Measurements from ENCODE around the gene NKD2. TPM values are rescaled to one million over a fixed set of nuclear protein-coding genes. Genes with fewer than 3 reads are reported as not detected.

The NKD2 gene
- total RNA-seq, 2 experiments from 2014 or later: 0.17 to 0.30 TPM

- Mint-ChIP-seq H3K27ac (no peak overlapping the region), H3K27me3 (no peaks in the 10 kb centered on the region), H3K9me3 (no peaks in the 10 kb centered on the region), H3K36me3 (ENCODE audit: low read depth) (peaks cover 33% of the 10 kb centered on the region), H3K4me1 (ENCODE audit: low read depth) (no peaks in the 10 kb centered on the region), H3K4me3 (no peak overlapping the region)
- no peaks in the 10 kb centered on the region for H3K9me3 ChIP-seq (ENCODE audit: control insufficient read depth in 1 of 2, insufficient read depth in 1 of 2, low read length in 2 of 2)
- no peak overlapping the region for H3K27ac ChIP-seq (ENCODE audit: low read depth in 1 of 2, low read length in 2 of 2)
- no peak overlapping the region for H3K4me3 ChIP-seq (ENCODE audit: low read length)
- DNase-seq (no peak), ATAC-seq (ENCODE audit: poor library complexity) (peak; percentile 19)
- POLR2A ChIA-PET: no interaction called here
- TF ChIP-seq, protein P1, sequence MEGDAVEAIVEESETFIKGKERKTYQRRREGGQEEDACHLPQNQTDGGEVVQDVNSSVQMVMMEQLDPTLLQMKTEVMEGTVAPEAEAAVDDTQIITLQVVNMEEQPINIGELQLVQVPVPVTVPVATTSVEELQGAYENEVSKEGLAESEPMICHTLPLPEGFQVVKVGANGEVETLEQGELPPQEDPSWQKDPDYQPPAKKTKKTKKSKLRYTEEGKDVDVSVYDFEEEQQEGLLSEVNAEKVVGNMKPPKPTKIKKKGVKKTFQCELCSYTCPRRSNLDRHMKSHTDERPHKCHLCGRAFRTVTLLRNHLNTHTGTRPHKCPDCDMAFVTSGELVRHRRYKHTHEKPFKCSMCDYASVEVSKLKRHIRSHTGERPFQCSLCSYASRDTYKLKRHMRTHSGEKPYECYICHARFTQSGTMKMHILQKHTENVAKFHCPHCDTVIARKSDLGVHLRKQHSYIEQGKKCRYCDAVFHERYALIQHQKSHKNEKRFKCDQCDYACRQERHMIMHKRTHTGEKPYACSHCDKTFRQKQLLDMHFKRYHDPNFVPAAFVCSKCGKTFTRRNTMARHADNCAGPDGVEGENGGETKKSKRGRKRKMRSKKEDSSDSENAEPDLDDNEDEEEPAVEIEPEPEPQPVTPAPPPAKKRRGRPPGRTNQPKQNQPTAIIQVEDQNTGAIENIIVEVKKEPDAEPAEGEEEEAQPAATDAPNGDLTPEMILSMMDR (IDR thresholded peaks at IDR 0.05): no peak
- intact Hi-C loops (cut with DNase I, micrococcal nuclease): no loop called here
- peaks cover 64% of the 10 kb centered on the region for H3K36me3 ChIP-seq (ENCODE audit: insufficient read depth, low read length)
- CTCF ChIA-PET: no interaction called here
- no peaks in the 10 kb centered on the region for H3K4me1 ChIP-seq (ENCODE audit: insufficient read depth, low read length)
- H3K27me3 ChIP-seq (ENCODE audit: control insufficient read depth in 1 of 2, insufficient read depth in 2 of 2, low read length in 2 of 2): no peaks in the 10 kb centered on the region
These were observed 66.9 kb downstream of the NKD2 start for GRCh38 chr5:1075555-1075881.

GRCh38 chr5:1075931-1076330 is 67.3 kb downstream of the NKD2 start:
- no peak for ATAC-seq (ENCODE audit: poor library complexity)
- TF ChIP-seq, protein P1 (IDR thresholded peaks at IDR 0.05): no peak
- DNase-seq: no peak
- Histone ChIP-seq H3K27me3 (ENCODE audit: control insufficient read depth in 1 of 2, insufficient read depth in 2 of 2, low read length in 2 of 2) (no peaks in the 10 kb centered on the region), H3K27ac (ENCODE audit: low read depth in 1 of 2, low read length in 2 of 2) (no peak overlapping the region), H3K36me3 (ENCODE audit: insufficient read depth, low read length) (peaks cover 68% of the 10 kb centered on the region), H3K9me3 (ENCODE audit: control insufficient read depth in 1 of 2, insufficient read depth in 1 of 2, low read length in 2 of 2) (no peaks in the 10 kb centered on the region), H3K4me1 (ENCODE audit: insufficient read depth, low read length) (no peaks in the 10 kb centered on the region), H3K4me3 (ENCODE audit: low read length) (no peak overlapping the region)
- H3K9me3 Mint-ChIP-seq: no peaks in the 10 kb centered on the region
- H3K27me3 Mint-ChIP-seq: no peaks in the 10 kb centered on the region
- ChIA-PET POLR2A (no interaction called here), CTCF (no interaction called here)
- no peak overlapping the region for H3K4me3 Mint-ChIP-seq
- intact Hi-C loops (cut with DNase I, micrococcal nuclease): no loop called here
- H3K4me1 Mint-ChIP-seq (ENCODE audit: low read depth): no peaks in the 10 kb centered on the region
- peaks cover 37% of the 10 kb centered on the region for H3K36me3 Mint-ChIP-seq (ENCODE audit: low read depth)
- H3K27ac Mint-ChIP-seq: no peak overlapping the region

- H3K4me1 ChIP-seq (ENCODE audit: insufficient read depth, low read length): no peaks in the 10 kb centered on the region
- ATAC-seq (ENCODE audit: poor library complexity) (no peak), DNase-seq (no peak)
- H3K36me3 ChIP-seq (ENCODE audit: insufficient read depth, low read length): peaks cover 73% of the 10 kb centered on the region
- peaks cover 41% of the 10 kb centered on the region for H3K36me3 Mint-ChIP-seq (ENCODE audit: low read depth)
- H3K4me1 Mint-ChIP-seq (ENCODE audit: low read depth): no peaks in the 10 kb centered on the region
- no peaks in the 10 kb centered on the region for H3K9me3 ChIP-seq (ENCODE audit: control insufficient read depth in 1 of 2, insufficient read depth in 1 of 2, low read length in 2 of 2)
- H3K4me3 ChIP-seq (ENCODE audit: low read length): no peak overlapping the region
- no peaks in the 10 kb centered on the region for H3K27me3 ChIP-seq (ENCODE audit: control insufficient read depth in 1 of 2, insufficient read depth in 2 of 2, low read length in 2 of 2)
- intact Hi-C loops (cut with DNase I, micrococcal nuclease): no loop called here
- H3K27ac Mint-ChIP-seq: no peak overlapping the region
- TF ChIP-seq, protein P1 (IDR thresholded peaks at IDR 0.05): no peak
- no peak overlapping the region for H3K4me3 Mint-ChIP-seq
- H3K27ac ChIP-seq (ENCODE audit: low read depth in 1 of 2, low read length in 2 of 2): no peak overlapping the region
- H3K9me3 Mint-ChIP-seq: no peaks in the 10 kb centered on the region
- no peaks in the 10 kb centered on the region for H3K27me3 Mint-ChIP-seq
- ChIA-PET POLR2A (interaction anchor here (1.2 kb wide), 1 partner anchor 29 kb away, joined by 3 read pairs; no protein-coding TSS in a partner anchor), CTCF (no interaction called here)
These were observed 67.8 kb downstream of the NKD2 start for GRCh38 chr5:1076406-1076805.

Data from CD4-positive, alpha-beta T cell (primary cell).